ENCODE data around the gene ASTN2. TPM values are rescaled to one million over a fixed set of nuclear protein-coding genes. Genes with fewer than 3 reads are reported as not detected.

ASTN2 gene
- total and polyA plus RNA-seq, 2 donors (not counting 3 experiments of a cell fraction or from before 2014, with no cell fraction given): 1.0 to 1.9 TPM

GRCh38 chr9:116703634-116704033, 711.2 kb downstream of the ASTN2 start:
- DNase-seq (ENCODE audit: low read depth, low spot score) (no peak), FAIRE-seq (no peak)
- dilution Hi-C loops (cut with MboI; ENCODE audit: extremely low pct_ligation_motif_present, low sequenced_read_pairs): no loop called here
- no peak overlapping the region for H2AFZ ChIP-seq (ENCODE audit: low read depth, low read length)
- no peaks in the 10 kb centered on the region for H3K9me1 ChIP-seq (replicated peaks; ENCODE audit: control insufficient read depth, extremely low read depth, insufficient read depth, low read length)
- TF ChIP-seq EZH2 (IDR thresholded peaks at IDR 0.05; ENCODE audit: borderline replicate concordance, low read depth, low read length, severe bottlenecking) (no peak), POLR2A (IDR thresholded peaks at IDR 0.05; ENCODE audit: low read depth, low read length) (no peak), FOS (IDR thresholded peaks at IDR 0.05; ENCODE audit: borderline replicate concordance, insufficient read depth, low read length) (no peak), CTCF (IDR thresholded peaks at IDR 0.05; ENCODE audit: extremely low read depth in 1 of 2, insufficient read depth in 1 of 2, low read depth in 1 of 2, low read length in 2 of 2) (no peak), POLR2AphosphoS5 (IDR thresholded peaks at IDR 0.05; ENCODE audit: insufficient read depth, low read depth, low read length) (no peak), MAX (IDR thresholded peaks at IDR 0.05; ENCODE audit: insufficient read depth, insufficient read length) (no peak), MYC (IDR thresholded peaks at IDR 0.05; ENCODE audit: low read depth, low read length) (no peak), JUN (IDR thresholded peaks at IDR 0.05; ENCODE audit: borderline replicate concordance, insufficient read depth, insufficient read length, low read depth) (no peak), GATA2 (IDR thresholded peaks at IDR 0.05; ENCODE audit: insufficient read depth, insufficient read length, low read depth, low read length) (no peak)
- peaks cover 3% of the 10 kb centered on the region for H3K79me2 ChIP-seq (ENCODE audit: control insufficient read depth, insufficient read depth, low read length)
- intact Hi-C loops (cut with micrococcal nuclease): no loop called here
- H3K9ac ChIP-seq (replicated peaks; ENCODE audit: extremely low read depth, insufficient read depth, low read length): no peak overlapping the region
- H3K4me2 ChIP-seq (ENCODE audit: insufficient read depth, low read length): no peak overlapping the region
- no peak overlapping the region for H3K4me3 ChIP-seq (replicated peaks in 1 of 3; ENCODE audit: insufficient read depth in 1 of 3, low read depth in 1 of 3, low read length in 3 of 3)
- H3K9me3 ChIP-seq (replicated peaks; ENCODE audit: control insufficient read depth, insufficient read depth, low read length): no peaks in the 10 kb centered on the region
- POLR2A ChIA-PET: no interaction called here
- H3K36me3 ChIP-seq (ENCODE audit: control insufficient read depth in 2 of 2, extremely low read depth in 1 of 2, insufficient read depth in 2 of 2, low read length in 2 of 2): peaks cover 4 to 13% of the 10 kb centered on the region in 2 experiments
- CTCF ChIA-PET: interaction anchor here (1.7 kb wide), 1 partner anchor 34 kb away, joined by 4 read pairs; no protein-coding TSS in a partner anchor
- no peak overlapping the region for H3K27ac ChIP-seq (ENCODE audit: insufficient read depth, low read depth, low read length)
- peaks cover 3% of the 10 kb centered on the region for H4K20me1 ChIP-seq (replicated peaks; ENCODE audit: control insufficient read depth, extremely low read depth, insufficient read depth, low read length)
- no peaks in the 10 kb centered on the region for H3K4me1 ChIP-seq (ENCODE audit: control insufficient read depth, extremely low read depth, insufficient read depth, low read length)
- no TSS peak for BruUV-seq (replicated peaks)
- no peaks in the 10 kb centered on the region for H3K27me3 ChIP-seq (ENCODE audit: control insufficient read depth in 2 of 2, insufficient read depth in 2 of 2, low read length in 2 of 2)

Measured in endothelial cell of umbilical vein (primary cell).